Activated CD8-positive, alpha-beta memory T cell treated with anti-CD3 and anti-CD28 coated beads for 4 hours (primary cell): ENCODE measurements around the gene ARHGAP6.
"Not testable (repeated sequence)": the region's sequence is repeated elsewhere in the genome, so short reads cannot be mapped to it uniquely, and the experiment has no call there.

ENCODE experiments used
- DNase-seq, 2 donors: peaks; one replicate each; pipeline ENCODE4 v3.0.0-alpha.2; 2020; ENCODE audit warnings: low read depth in 2 of 2

ARHGAP6 gene

GRCh38 chrX:11254417-11255109, 411.2 kb downstream of the ARHGAP6 start:
- DNase-seq: no peak

- no peak for DNase-seq
These were observed 421.1 kb downstream of the ARHGAP6 start for GRCh38 chrX:11244636-11245035.

GRCh38 chrX:11242704-11243103, 423.0 kb downstream of the ARHGAP6 start:
- DNase-seq: no peak

GRCh38 chrX:11241720-11242119, 424.0 kb downstream of the ARHGAP6 start:
- DNase-seq: no peak

GRCh38 chrX:11239230-11239629, 426.5 kb downstream of the ARHGAP6 start:
- no peak for DNase-seq

GRCh38 chrX:11235377-11235776, 430.3 kb downstream of the ARHGAP6 start:
- DNase-seq: not testable (repeated sequence)

GRCh38 chrX:11215191-11215921, 450.4 kb downstream of the ARHGAP6 start:
- no peak for DNase-seq

GRCh38 chrX:11214346-11215190, 451.2 kb downstream of the ARHGAP6 start:
- no peak for DNase-seq

- DNase-seq: no peak
These were observed 453.0 kb downstream of the ARHGAP6 start for GRCh38 chrX:11212741-11213140.

GRCh38 chrX:11210415-11210801, 455.3 kb downstream of the ARHGAP6 start:
- no peak for DNase-seq

- no peak for DNase-seq
These were observed 455.8 kb downstream of the ARHGAP6 start for GRCh38 chrX:11209798-11210414.

- DNase-seq: no peak
These were observed 459.0 kb downstream of the ARHGAP6 start for GRCh38 chrX:11206716-11207115.

- DNase-seq: no peak
These were observed 459.9 kb downstream of the ARHGAP6 start for GRCh38 chrX:11205796-11206195.

- DNase-seq: no peak
These were observed 468.0 kb downstream of the ARHGAP6 start for GRCh38 chrX:11197671-11198070.

GRCh38 chrX:11196476-11196875, 469.2 kb downstream of the ARHGAP6 start:
- DNase-seq: no peak

GRCh38 chrX:11193035-11193469, 472.7 kb downstream of the ARHGAP6 start:
- DNase-seq: no peak

- no peak for DNase-seq
These were observed 474.8 kb downstream of the ARHGAP6 start for GRCh38 chrX:11190745-11191510.

GRCh38 chrX:11189097-11189496, 476.6 kb downstream of the ARHGAP6 start:
- no peak for DNase-seq

- DNase-seq: no peak
These were observed 477.1 kb downstream of the ARHGAP6 start for GRCh38 chrX:11188664-11189063.

GRCh38 chrX:11187001-11187400, 478.7 kb downstream of the ARHGAP6 start:
- no peak for DNase-seq

GRCh38 chrX:11185861-11186260, 479.9 kb downstream of the ARHGAP6 start:
- DNase-seq: no peak
